Adrenal gland (tissue), 12 donors: ENCODE data around the gene HYI. TPM values are rescaled to one million over a fixed set of nuclear protein-coding genes. Genes with fewer than 3 reads are reported as not detected.

Experiments
- DNase-seq, 7 donors: peaks; one replicate each; pipeline ENCODE4 v3.0.0-alpha.2; 2019 to 2020
- H3K27ac ChIP-seq, 5 donors: fragments of 200-600 bp; sonication (generic) in 4 of 5; 1 replicate in 3 of 5; 2 replicates in 2 of 5; pipeline versions ENCODE4 v1.5.1 to v1.8.0; 2016 to 2020; ENCODE audit warnings: mild to moderate bottlenecking in 1 of 5
- H3K27me3 ChIP-seq: fragments of 200-600 bp; 2 replicates; pipeline ENCODE4 v1.8.0; 2021
- H3K36me3 ChIP-seq, 2 donors: fragments of 200-600 bp; replicated peaks in 1 of 2; 1 replicate in 1 of 2; 2 replicates in 1 of 2; pipeline versions ENCODE4 v1.5.1 to v1.8.0; 2018 to 2022
- H3K4me1 ChIP-seq, 2 donors: fragments of 200-600 bp; replicated peaks in 1 of 2; 1 replicate in 1 of 2; 2 replicates in 1 of 2; pipeline versions ENCODE4 v1.5.1 to v1.8.0; 2018 to 2021
- H3K4me3 ChIP-seq, 4 donors: fragments of 200-600 bp; sonication (generic) in 3 of 4; one replicate each; pipeline ENCODE4 v1.5.1; 2016 to 2018
- H3K9me3 ChIP-seq, 3 donors: fragments of 200-600 bp; sonication (generic) in 1 of 3; replicated peaks in 1 of 3; 1 replicate in 2 of 3; 2 replicates in 1 of 3; pipeline versions ENCODE4 v1.5.1 to v1.8.0; 2016 to 2021
- CTCF ChIP-seq, 6 experiments: fragments of 450-650 bp in 4 of 6; fragments of 200-600 bp in 2 of 6; sonication (generic) in 1 of 6; IDR thresholded peaks; 1 replicate in 5 of 6; 2 replicates in 1 of 6; pipeline versions ENCODE4 v1.5.1 to v1.8.0; 2016 to 2021; ENCODE audit warnings: antibody characterized with exemption in 6 of 6, mild to moderate bottlenecking in 2 of 6, moderate library complexity in 1 of 6
- POLR2A ChIP-seq, 2 donors: fragments of 450-650 bp; IDR thresholded peaks; one replicate each; pipeline ENCODE4 v1.6.1; 2017; ENCODE audit warnings: antibody characterized with exemption in 2 of 2, mild to moderate bottlenecking in 2 of 2, moderate library complexity in 1 of 2
- WGBS, 4 donors: extraction: QIAGEN DNeasy Blood & Tissue Kit in 2 of 4; methylation state at CpG; one replicate each; pipeline versions ENCODE4 v1.1.5 to v1.1.7; 2013 to 2017; 5-methylcytosine and 5-hydroxymethylcytosine counted together
- intact Hi-C, 2 donors: fragments of 100-400 bp; cut with DNase I; formaldehyde crosslinking; loops; one replicate each; pipeline versions ENCODE4 v1.14.1 to v1.15.0; 2022 to 2023
- polyA plus RNA-seq, 3 donors: library from polyadenylated mRNA; stranded (reverse); fragments of 200-250 nt in 2 of 3; fragments of 350-450 nt in 1 of 3; fragmentation: Illumina TruSeq in 1 of 3; extraction: RNeasy Lipid Tissue Mini Kit (QIAGEN cat#74804) in 1 of 3; gene quantifications; one replicate each; pipeline ENCODE4 v1.2.3, GENCODE V29; 2013 to 2014
- total RNA-seq, 9 donors: library from RNA; depleted of rRNA in 4 of 9; stranded (reverse); fragments of >200 nt in 4 of 9; fragments of 120-200 nt in 1 of 9; fragmentation: NEBNext Ultra II Directional in 1 of 9; extraction: Animal tissue kit (Norgen Biotek cat#: 25700) in 1 of 9; gene quantifications; one replicate each; pipeline versions ENCODE4 v1.1.0 to v1.2.4, GENCODE V29; 2013 to 2023
- donor health status: healthy with polysubstance abuse.
- donor health status: Bipolar disorder and iron deficiency.
- donor health status: DM: yes; HTN: yes; CAD: no.
- donor health status: DM: no; HTN: no; CAD: no.
- donor health status: DM: no; HTN: no; CAD: no.
- donor health status: DM: yes; HTN: yes; CAD: no.

The HYI gene
- total and polyA plus RNA-seq, 12 donors = 24.7 to 209 (median 51.9) TPM

GRCh38 chr1:43495204-43495603 is 41.5 kb upstream of the HYI start:
- 83 to 90% (median 90%) methylated on average over 6 to 7 of the region's 7 CpGs for WGBS, 4 donors
- Histone ChIP-seq H3K9me3 (peaks cover 0 to 4% (median 3%) of the 10 kb centered on the region in 3 donors), H3K27me3 (no peaks in the 10 kb centered on the region), H3K27ac (no peak overlapping the region), H3K4me1 (no peaks in the 10 kb centered on the region), H3K36me3 (no peaks in the 10 kb centered on the region), H3K4me3 (no peak overlapping the region)
- intact Hi-C loops = no loop called here
- DNase-seq = no peak
- no peak for TF ChIP-seq POLR2A (IDR thresholded peaks at IDR 0.05)
- TF ChIP-seq CTCF (IDR thresholded peaks at IDR 0.05) = no peak

- no peak for DNase-seq
- Histone ChIP-seq H3K9me3 (peaks cover 0 to 4% (median 3%) of the 10 kb centered on the region in 3 donors), H3K4me3 (no peak overlapping the region), H3K36me3 (no peaks in the 10 kb centered on the region), H3K4me1 (no peaks in the 10 kb centered on the region), H3K27ac (no peak overlapping the region), H3K27me3 (no peaks in the 10 kb centered on the region)
- intact Hi-C loops = no loop called here
- TF ChIP-seq POLR2A (IDR thresholded peaks at IDR 0.05) (no peak), CTCF (IDR thresholded peaks at IDR 0.05) (no peak)
- WGBS, 4 donors = 54 to 60% (median 57%) methylated on average over 11 of the region's 11 CpGs
Measured at GRCh38 chr1:43493661-43494450, 40.1 kb upstream of the HYI start.

- Histone ChIP-seq H3K36me3 (no peaks in the 10 kb centered on the region), H3K27me3 (no peaks in the 10 kb centered on the region), H3K4me3 (no peak overlapping the region), H3K27ac (no peak overlapping the region), H3K4me1 (no peaks in the 10 kb centered on the region), H3K9me3 (peaks cover 0 to 4% (median 3%) of the 10 kb centered on the region in 3 donors)
- WGBS, 4 donors = 57 to 75% (median 70%) methylated on average over 2 of the region's 2 CpGs
- no peak for DNase-seq
- intact Hi-C loops = no loop called here
- TF ChIP-seq CTCF (IDR thresholded peaks at IDR 0.05) (no peak), POLR2A (IDR thresholded peaks at IDR 0.05) (no peak)
Measured at GRCh38 chr1:43492826-43493225, 39.1 kb upstream of the HYI start.

GRCh38 chr1:43491061-43491460 is 37.3 kb upstream of the HYI start:
- Histone ChIP-seq H3K27ac (no peak overlapping the region), H3K9me3 (peaks cover 0 to 11% (median 3%) of the 10 kb centered on the region in 3 donors), H3K27me3 (no peaks in the 10 kb centered on the region), H3K36me3 (no peaks in the 10 kb centered on the region), H3K4me3 (no peak overlapping the region), H3K4me1 (no peaks in the 10 kb centered on the region)
- TF ChIP-seq CTCF (IDR thresholded peaks at IDR 0.05) (no peak), POLR2A (IDR thresholded peaks at IDR 0.05) (no peak)
- DNase-seq = no peak
- 91 to 100% (median 96%) methylated on average over 1 of the region's 1 CpG for WGBS, 4 donors
- intact Hi-C loops = no loop called here
